ENCODE measurements around the gene CCDC17. TPM values are rescaled to one million over a fixed set of nuclear protein-coding genes. Genes with fewer than 3 reads are reported as not detected.

The CCDC17 gene
- total and polyA plus RNA-seq, 2 experiments from 2014 or later, result 0.57 to 2.2 TPM

DNA sequence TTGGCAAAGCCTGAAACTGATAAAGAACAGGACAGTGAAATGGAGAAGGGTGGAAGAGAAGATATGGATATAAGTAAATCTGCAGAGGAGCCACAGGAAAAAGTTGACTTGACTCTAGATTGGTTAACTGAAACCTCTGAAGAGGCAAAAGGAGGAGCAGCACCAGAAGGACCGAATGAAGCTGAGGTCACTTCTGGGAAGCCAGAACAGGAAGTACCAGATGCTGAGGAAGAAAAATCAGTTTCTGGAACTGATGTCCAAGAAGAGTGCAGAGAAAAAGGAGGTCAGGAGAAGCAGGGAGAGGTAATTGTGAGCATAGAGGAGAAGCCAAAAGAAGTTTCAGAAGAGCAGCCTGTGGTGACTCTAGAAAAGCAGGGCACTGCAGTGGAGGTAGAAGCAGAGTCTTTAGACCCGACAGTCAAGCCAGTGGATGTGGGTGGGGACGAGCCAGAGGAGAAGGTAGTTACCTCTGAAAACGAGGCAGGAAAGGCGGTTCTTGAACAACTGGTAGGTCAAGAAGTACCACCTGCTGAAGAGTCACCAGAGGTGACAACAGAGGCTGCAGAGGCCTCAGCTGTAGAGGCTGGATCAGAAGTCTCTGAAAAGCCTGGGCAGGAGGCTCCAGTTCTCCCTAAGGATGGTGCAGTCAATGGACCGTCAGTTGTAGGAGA lies 16.3 kb downstream of the CCDC17 start:
- Mint-ChIP-seq H3K36me3 (ENCODE audit: low read depth) (peaks cover 88% of the 10 kb centered on the region), H3K4me3 (no peak overlapping the region), H3K4me1 (peaks cover 5% of the 10 kb centered on the region), H3K9me3 (no peaks in the 10 kb centered on the region), H3K27ac (no peak overlapping the region; the same call in 1 of the 2 replicates), H3K27me3 (ENCODE audit: insufficient read depth, low read depth, poor library complexity) (no peaks in the 10 kb centered on the region)
- no peak overlapping the region for H3K4me3 ChIP-seq
- peaks cover 55% of the 10 kb centered on the region for H3F3A ChIP-seq (replicated peaks; ENCODE audit: low read depth)
- H3K79me2 ChIP-seq (replicated peaks; ENCODE audit: insufficient read depth), result peaks cover 100% of the 10 kb centered on the region
- no peaks in the 10 kb centered on the region for H3K27me3 ChIP-seq (ENCODE audit: insufficient read depth)
- H3K9me2 ChIP-seq (ENCODE audit: insufficient read depth), result no peaks in the 10 kb centered on the region
- ATAC-seq, result no peak
- H2AFZ ChIP-seq, result no peak overlapping the region
- H3K36me3 ChIP-seq (ENCODE audit: insufficient read depth), result peaks cover 78% of the 10 kb centered on the region
- no peaks in the 10 kb centered on the region for H3K4me1 ChIP-seq (ENCODE audit: insufficient read depth)
- H3K4me2 ChIP-seq, result no peak overlapping the region
- H3K27ac ChIP-seq (ENCODE audit: low read depth), result no peak overlapping the region; the same call in 1 of the 2 replicates
- DNase-seq (ENCODE audit: low spot score), result no peak
- TF ChIP-seq, protein P1, sequence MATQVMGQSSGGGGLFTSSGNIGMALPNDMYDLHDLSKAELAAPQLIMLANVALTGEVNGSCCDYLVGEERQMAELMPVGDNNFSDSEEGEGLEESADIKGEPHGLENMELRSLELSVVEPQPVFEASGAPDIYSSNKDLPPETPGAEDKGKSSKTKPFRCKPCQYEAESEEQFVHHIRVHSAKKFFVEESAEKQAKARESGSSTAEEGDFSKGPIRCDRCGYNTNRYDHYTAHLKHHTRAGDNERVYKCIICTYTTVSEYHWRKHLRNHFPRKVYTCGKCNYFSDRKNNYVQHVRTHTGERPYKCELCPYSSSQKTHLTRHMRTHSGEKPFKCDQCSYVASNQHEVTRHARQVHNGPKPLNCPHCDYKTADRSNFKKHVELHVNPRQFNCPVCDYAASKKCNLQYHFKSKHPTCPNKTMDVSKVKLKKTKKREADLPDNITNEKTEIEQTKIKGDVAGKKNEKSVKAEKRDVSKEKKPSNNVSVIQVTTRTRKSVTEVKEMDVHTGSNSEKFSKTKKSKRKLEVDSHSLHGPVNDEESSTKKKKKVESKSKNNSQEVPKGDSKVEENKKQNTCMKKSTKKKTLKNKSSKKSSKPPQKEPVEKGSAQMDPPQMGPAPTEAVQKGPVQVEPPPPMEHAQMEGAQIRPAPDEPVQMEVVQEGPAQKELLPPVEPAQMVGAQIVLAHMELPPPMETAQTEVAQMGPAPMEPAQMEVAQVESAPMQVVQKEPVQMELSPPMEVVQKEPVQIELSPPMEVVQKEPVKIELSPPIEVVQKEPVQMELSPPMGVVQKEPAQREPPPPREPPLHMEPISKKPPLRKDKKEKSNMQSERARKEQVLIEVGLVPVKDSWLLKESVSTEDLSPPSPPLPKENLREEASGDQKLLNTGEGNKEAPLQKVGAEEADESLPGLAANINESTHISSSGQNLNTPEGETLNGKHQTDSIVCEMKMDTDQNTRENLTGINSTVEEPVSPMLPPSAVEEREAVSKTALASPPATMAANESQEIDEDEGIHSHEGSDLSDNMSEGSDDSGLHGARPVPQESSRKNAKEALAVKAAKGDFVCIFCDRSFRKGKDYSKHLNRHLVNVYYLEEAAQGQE (IDR thresholded peaks at IDR 0.05; ENCODE audit: unreplicated experiment), result no peak
- TF ChIP-seq POLR2AphosphoS5 (IDR thresholded peaks at IDR 0.05; ENCODE audit: low read depth), result no peak
- TF ChIP-seq, protein P2, sequence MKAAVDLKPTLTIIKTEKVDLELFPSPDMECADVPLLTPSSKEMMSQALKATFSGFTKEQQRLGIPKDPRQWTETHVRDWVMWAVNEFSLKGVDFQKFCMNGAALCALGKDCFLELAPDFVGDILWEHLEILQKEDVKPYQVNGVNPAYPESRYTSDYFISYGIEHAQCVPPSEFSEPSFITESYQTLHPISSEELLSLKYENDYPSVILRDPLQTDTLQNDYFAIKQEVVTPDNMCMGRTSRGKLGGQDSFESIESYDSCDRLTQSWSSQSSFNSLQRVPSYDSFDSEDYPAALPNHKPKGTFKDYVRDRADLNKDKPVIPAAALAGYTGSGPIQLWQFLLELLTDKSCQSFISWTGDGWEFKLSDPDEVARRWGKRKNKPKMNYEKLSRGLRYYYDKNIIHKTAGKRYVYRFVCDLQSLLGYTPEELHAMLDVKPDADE (IDR thresholded peaks at IDR 0.05), result no peak
- TF ChIP-seq EZH2phosphoT487 (IDR thresholded peaks at IDR 0.05; ENCODE audit: unreplicated experiment), result no peak
- TF ChIP-seq, protein P3, sequence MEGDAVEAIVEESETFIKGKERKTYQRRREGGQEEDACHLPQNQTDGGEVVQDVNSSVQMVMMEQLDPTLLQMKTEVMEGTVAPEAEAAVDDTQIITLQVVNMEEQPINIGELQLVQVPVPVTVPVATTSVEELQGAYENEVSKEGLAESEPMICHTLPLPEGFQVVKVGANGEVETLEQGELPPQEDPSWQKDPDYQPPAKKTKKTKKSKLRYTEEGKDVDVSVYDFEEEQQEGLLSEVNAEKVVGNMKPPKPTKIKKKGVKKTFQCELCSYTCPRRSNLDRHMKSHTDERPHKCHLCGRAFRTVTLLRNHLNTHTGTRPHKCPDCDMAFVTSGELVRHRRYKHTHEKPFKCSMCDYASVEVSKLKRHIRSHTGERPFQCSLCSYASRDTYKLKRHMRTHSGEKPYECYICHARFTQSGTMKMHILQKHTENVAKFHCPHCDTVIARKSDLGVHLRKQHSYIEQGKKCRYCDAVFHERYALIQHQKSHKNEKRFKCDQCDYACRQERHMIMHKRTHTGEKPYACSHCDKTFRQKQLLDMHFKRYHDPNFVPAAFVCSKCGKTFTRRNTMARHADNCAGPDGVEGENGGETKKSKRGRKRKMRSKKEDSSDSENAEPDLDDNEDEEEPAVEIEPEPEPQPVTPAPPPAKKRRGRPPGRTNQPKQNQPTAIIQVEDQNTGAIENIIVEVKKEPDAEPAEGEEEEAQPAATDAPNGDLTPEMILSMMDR (conservative IDR thresholded peaks at IDR 0.05; ENCODE audit: low read depth in 2 of 2), result no peak
- no peak for TF ChIP-seq JUNB (IDR thresholded peaks at IDR 0.05; ENCODE audit: unreplicated experiment)
- TF ChIP-seq CREB1 (CRISPR knock-in tag; IDR thresholded peaks at IDR 0.05; ENCODE audit: low read depth), result no peak
- TF ChIP-seq ZNF331 (CRISPR knock-in tag; IDR thresholded peaks at IDR 0.05; ENCODE audit: low read depth), result no peak
- no peak for TF ChIP-seq STAT1 (IDR thresholded peaks at IDR 0.05; ENCODE audit: unreplicated experiment)
- no peak for TF ChIP-seq NANOG (IDR thresholded peaks at IDR 0.05; ENCODE audit: borderline replicate concordance)
- no peak for TF ChIP-seq EZH2 (IDR thresholded peaks at IDR 0.05; ENCODE audit: low read depth, unreplicated experiment)
- TF ChIP-seq, protein P4, sequence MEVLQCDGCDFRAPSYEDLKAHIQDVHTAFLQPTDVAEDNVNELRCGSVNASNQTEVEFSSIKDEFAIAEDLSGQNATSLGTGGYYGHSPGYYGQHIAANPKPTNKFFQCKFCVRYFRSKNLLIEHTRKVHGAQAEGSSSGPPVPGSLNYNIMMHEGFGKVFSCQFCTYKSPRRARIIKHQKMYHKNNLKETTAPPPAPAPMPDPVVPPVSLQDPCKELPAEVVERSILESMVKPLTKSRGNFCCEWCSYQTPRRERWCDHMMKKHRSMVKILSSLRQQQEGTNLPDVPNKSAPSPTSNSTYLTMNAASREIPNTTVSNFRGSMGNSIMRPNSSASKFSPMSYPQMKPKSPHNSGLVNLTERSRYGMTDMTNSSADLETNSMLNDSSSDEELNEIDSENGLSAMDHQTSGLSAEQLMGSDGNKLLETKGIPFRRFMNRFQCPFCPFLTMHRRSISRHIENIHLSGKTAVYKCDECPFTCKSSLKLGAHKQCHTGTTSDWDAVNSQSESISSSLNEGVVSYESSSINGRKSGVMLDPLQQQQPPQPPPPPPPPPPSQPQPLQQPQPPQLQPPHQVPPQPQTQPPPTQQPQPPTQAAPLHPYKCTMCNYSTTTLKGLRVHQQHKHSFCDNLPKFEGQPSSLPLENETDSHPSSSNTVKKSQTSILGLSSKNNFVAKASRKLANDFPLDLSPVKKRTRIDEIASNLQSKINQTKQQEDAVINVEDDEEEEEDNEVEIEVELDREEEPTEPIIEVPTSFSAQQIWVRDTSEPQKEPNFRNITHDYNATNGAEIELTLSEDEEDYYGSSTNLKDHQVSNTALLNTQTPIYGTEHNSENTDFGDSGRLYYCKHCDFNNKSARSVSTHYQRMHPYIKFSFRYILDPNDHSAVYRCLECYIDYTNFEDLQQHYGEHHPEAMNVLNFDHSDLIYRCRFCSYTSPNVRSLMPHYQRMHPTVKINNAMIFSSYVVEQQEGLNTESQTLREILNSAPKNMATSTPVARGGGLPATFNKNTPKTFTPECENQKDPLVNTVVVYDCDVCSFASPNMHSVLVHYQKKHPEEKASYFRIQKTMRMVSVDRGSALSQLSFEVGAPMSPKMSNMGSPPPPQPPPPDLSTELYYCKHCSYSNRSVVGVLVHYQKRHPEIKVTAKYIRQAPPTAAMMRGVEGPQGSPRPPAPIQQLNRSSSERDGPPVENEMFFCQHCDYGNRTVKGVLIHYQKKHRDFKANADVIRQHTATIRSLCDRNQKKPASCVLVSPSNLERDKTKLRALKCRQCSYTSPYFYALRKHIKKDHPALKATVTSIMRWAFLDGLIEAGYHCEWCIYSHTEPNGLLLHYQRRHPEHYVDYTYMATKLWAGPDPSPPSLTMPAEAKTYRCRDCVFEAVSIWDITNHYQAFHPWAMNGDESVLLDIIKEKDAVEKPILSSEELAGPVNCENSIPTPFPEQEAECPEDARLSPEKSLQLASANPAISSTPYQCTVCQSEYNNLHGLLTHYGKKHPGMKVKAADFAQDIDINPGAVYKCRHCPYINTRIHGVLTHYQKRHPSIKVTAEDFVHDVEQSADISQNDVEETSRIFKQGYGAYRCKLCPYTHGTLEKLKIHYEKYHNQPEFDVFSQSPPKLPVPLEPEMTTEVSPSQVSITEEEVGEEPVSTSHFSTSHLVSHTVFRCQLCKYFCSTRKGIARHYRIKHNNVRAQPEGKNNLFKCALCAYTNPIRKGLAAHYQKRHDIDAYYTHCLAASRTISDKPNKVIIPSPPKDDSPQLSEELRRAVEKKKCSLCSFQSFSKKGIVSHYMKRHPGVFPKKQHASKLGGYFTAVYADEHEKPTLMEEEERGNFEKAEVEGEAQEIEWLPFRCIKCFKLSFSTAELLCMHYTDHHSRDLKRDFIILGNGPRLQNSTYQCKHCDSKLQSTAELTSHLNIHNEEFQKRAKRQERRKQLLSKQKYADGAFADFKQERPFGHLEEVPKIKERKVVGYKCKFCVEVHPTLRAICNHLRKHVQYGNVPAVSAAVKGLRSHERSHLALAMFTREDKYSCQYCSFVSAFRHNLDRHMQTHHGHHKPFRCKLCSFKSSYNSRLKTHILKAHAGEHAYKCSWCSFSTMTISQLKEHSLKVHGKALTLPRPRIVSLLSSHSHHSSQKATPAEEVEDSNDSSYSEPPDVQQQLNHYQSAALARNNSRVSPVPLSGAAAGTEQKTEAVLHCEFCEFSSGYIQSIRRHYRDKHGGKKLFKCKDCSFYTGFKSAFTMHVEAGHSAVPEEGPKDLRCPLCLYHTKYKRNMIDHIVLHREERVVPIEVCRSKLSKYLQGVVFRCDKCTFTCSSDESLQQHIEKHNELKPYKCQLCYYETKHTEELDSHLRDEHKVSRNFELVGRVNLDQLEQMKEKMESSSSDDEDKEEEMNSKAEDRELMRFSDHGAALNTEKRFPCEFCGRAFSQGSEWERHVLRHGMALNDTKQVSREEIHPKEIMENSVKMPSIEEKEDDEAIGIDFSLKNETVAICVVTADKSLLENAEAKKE (CRISPR knock-in tag; IDR thresholded peaks at IDR 0.05), result no peak
- no peak for TF ChIP-seq ZNF114 (CRISPR knock-in tag; IDR thresholded peaks at IDR 0.05)
- peaks cover 68% of the 10 kb centered on the region for H4K20me1 ChIP-seq (replicated peaks; ENCODE audit: insufficient read depth)

Measured in GM23338 (cell line).